B cell (primary cell): ENCODE measurements around the gene ACOXL. TPM values are rescaled to one million over a fixed set of nuclear protein-coding genes. Genes with fewer than 3 reads are reported as not detected.

Experiments used
- ATAC-seq: fragments of 200-7000 bp; cut with Tn5 transposase; one replicate; pipeline ENCODE4 v1.10.0; 2021; ENCODE audit warnings: low read depth, mild to moderate bottlenecking, moderate number of reproducible peaks, moderate library complexity
- CTCF ChIA-PET: fragments of 350-600 bp; sonication (Branson Sonifier 250); formaldehyde crosslinking; loops from one replicate; lab custom pipeline; 2021; ENCODE audit warnings: antibody characterized with exemption, inconsistent platforms; lab: Charles Lee
- POLR2A ChIA-PET: fragments of 350-600 bp; sonication (Branson Sonifier 250); formaldehyde crosslinking; loops from one replicate; lab custom pipeline; 2021; ENCODE audit warnings: antibody characterized with exemption; lab: Charles Lee
- DNase-seq: peaks from one replicate; pipeline ENCODE4 v3.0.0; 2013
- H2AFZ ChIP-seq: 2 replicates; pipeline ENCODE4 v1.6.1; 2012; ENCODE audit warnings: mild to moderate bottlenecking, low read depth, low read length; ENCODE audit not compliant: insufficient read depth, poor library complexity, severe bottlenecking
- H3K27ac ChIP-seq, 2 donors: 1 replicate in 1 of 2; 2 replicates in 1 of 2; pipeline ENCODE4 v1.5.1; 2012 to 2013; ENCODE audit warnings: low read length in 2 of 2, mild to moderate bottlenecking in 2 of 2, moderate library complexity in 1 of 2
- H3K27me3 ChIP-seq, 4 experiments: fragments of 200-600 bp in 1 of 4; sonication (generic) in 1 of 4; replicated peaks in 1 of 4; 1 replicate in 2 of 4; 2 replicates in 2 of 4; pipeline versions ENCODE4 v1.6.1 to v1.7.0; 2013 to 2016; ENCODE audit warnings: low read length in 3 of 4, mild to moderate bottlenecking in 2 of 4, mixed read lengths in 1 of 4, moderate library complexity in 1 of 4; ENCODE audit not compliant: insufficient read depth in 4 of 4, control insufficient read depth in 3 of 4; ENCODE audit errors: control extremely low read depth in 1 of 4
- H3K36me3 ChIP-seq, 2 experiments: replicated peaks in 1 of 2; 1 replicate in 1 of 2; 2 replicates in 1 of 2; pipeline versions ENCODE4 v1.6.1 to v1.7.1; 2013; ENCODE audit warnings: low read length in 1 of 2; ENCODE audit not compliant: insufficient read depth in 2 of 2, control insufficient read depth in 1 of 2; ENCODE audit errors: control extremely low read depth in 1 of 2, extremely low read depth in 1 of 2
- H3K4me1 ChIP-seq, 2 donors: fragments of 200-600 bp in 1 of 2; sonication (generic) in 1 of 2; 1 replicate in 1 of 2; 2 replicates in 1 of 2; pipeline versions ENCODE4 v1.5.1 to v1.6.1; 2013 to 2017; ENCODE audit warnings: low read length in 2 of 2; ENCODE audit not compliant: control insufficient read depth in 2 of 2, insufficient read depth in 2 of 2
- H3K4me2 ChIP-seq: replicated peaks from 2 replicates; pipeline ENCODE3; 2012; ENCODE audit warnings: mild to moderate bottlenecking, low read depth, low read length; ENCODE audit not compliant: poor library complexity, severe bottlenecking
- H3K4me3 ChIP-seq, 5 experiments: fragments of 200-600 bp in 1 of 5; sonication (generic) in 1 of 5; 1 replicate in 3 of 5; 2 replicates in 2 of 5; pipeline versions ENCODE4 v1.5.1 to v1.7.0; 2011 to 2016; ENCODE audit warnings: low read length in 4 of 5, mild to moderate bottlenecking in 4 of 5, low read depth in 2 of 5, control low read depth in 1 of 5, moderate library complexity in 1 of 5; ENCODE audit not compliant: insufficient read depth in 1 of 5; ENCODE audit errors: control extremely low read depth in 1 of 5, extremely low read depth in 1 of 5
- H3K79me2 ChIP-seq: fragments of 200-600 bp; sonication (generic); one replicate; pipeline ENCODE4 v1.6.0; 2016; ENCODE audit warnings: low read length; ENCODE audit not compliant: control insufficient read depth, insufficient read depth
- H3K9ac ChIP-seq: fragments of 200-600 bp; sonication (generic); 2 replicates; pipeline ENCODE4 v1.6.1; 2017; ENCODE audit warnings: mild to moderate bottlenecking, low read length, moderate library complexity
- H3K9me3 ChIP-seq, 3 donors: one replicate each; pipeline versions ENCODE4 v1.6.1 to v1.7.1; 2013; ENCODE audit warnings: low read length in 2 of 3; ENCODE audit not compliant: control insufficient read depth in 2 of 3, insufficient read depth in 1 of 3; ENCODE audit errors: control extremely low read depth in 1 of 3
- H4K20me1 ChIP-seq: 2 replicates; pipeline ENCODE4 v1.6.0; 2012; ENCODE audit warnings: mild to moderate bottlenecking, low read length; ENCODE audit not compliant: insufficient read depth, control insufficient read depth, poor library complexity, severe bottlenecking
- H3K27ac Mint-ChIP-seq: one replicate; pipeline ENCODE4 v1.8.0; 2021; ENCODE audit warnings: mixed read lengths
- H3K27me3 Mint-ChIP-seq: one replicate; pipeline ENCODE4 v1.8.0; 2021; ENCODE audit warnings: mixed read lengths
- H3K4me1 Mint-ChIP-seq: one replicate; pipeline ENCODE4 v1.8.0; 2021; ENCODE audit warnings: mixed read lengths
- H3K4me3 Mint-ChIP-seq: one replicate; pipeline ENCODE4 v1.8.0; 2021; ENCODE audit warnings: mixed read lengths
- H3K9me3 Mint-ChIP-seq: one replicate; pipeline ENCODE4 v1.8.0; 2022; ENCODE audit warnings: mixed read lengths; ENCODE audit not compliant: insufficient read depth
- EZH2 ChIP-seq: IDR thresholded peaks from 2 replicates; pipeline ENCODE4 v1.6.1; 2012; ENCODE audit warnings: borderline replicate concordance, low read depth, mild to moderate bottlenecking, moderate library complexity, low read length; ENCODE audit not compliant: insufficient read depth, poor library complexity, severe bottlenecking
- WGBS: methylation state at CpG from one replicate; pipeline ENCODE4 v1.1.5; 2013; ENCODE audit warnings: missing lambda C conversion rate; ENCODE audit not compliant: insufficient coverage; 5-methylcytosine and 5-hydroxymethylcytosine counted together
- intact Hi-C: fragments of 100-400 bp; cut with micrococcal nuclease; formaldehyde crosslinking; loops from one replicate; pipeline ENCODE4 v1.10.0; 2022
- polyA plus RNA-seq: library from polyadenylated mRNA; depleted of rRNA; stranded (reverse); fragments of >200 nt; gene quantifications from 2 replicates; pipeline ENCODE4 v1.2.3, GENCODE V29; 2012
- total RNA-seq, 2 donors: library from RNA; stranded (reverse); fragments of 120-200 nt in 1 of 2; gene quantifications; 1 replicate in 1 of 2; 2 replicates in 1 of 2; pipeline versions ENCODE4 v1.2.3 to v1.2.4, GENCODE V29; 2013 to 2022
- TF ChIP-seq, protein P1 (sequence below): fragments of 200-600 bp; IDR thresholded peaks from one replicate; pipeline ENCODE4 v1.8.0; 2022; ENCODE audit warnings: antibody characterized with exemption, mild to moderate bottlenecking

Gene ACOXL
- total and polyA plus RNA-seq, 2 donors (not counting 1 experiment from before 2014, with no cell fraction given), result 0.06 TPM; not detected in 1

DNA sequence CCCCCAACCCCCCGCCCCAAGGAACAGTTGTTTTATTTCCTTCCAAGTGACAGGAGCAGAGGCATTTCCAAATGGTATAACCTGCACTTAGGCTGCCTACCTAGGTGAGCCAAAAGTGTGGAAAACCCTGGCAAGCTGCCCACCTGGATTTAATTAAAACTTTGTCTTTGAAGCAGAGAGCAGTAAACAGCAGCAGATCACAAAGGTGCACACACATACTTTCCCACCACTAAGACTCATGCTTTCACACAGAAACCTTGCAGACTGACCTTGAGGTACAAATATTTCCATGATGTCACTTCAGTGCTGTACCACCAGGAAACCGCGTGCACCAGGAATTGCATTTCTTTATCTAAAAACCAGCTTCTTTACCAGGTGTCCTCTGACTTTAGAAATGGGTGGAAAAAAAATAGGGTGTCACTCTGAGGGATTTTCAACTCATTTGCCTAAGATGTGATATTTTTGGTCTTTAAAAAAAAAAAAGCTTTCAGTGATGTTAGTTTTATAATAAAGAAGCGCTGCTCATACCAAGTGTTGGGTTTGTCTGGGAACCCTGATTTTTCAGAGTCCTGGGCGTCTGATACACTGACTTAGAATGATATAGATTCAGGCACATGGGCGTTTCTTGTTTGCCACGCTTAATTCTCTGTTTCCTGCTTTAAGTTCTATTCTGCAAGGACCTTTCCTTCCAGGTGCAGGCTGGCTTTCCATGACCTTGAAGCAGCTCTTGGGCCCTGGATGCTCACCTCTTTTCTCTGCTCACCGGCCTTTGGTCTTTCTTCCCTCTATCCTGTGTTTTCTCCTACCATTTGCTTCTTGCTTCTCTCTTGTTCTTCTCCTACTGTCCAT lies 317.6 kb downstream of the ACOXL start:
- no peak overlapping the region for H3K4me3 ChIP-seq
- ATAC-seq (peak; percentile 31), DNase-seq (no peak)
- Mint-ChIP-seq H3K27me3 (no peaks in the 10 kb centered on the region), H3K27ac (no peak overlapping the region), H3K4me3 (peak overlapping the region; percentile 46), H3K9me3 (no peaks in the 10 kb centered on the region), H3K4me1 (peaks cover 37% of the 10 kb centered on the region)
- ChIA-PET POLR2A (no interaction called here), CTCF (interaction anchor here (1.0 kb wide), 1 partner anchor 239 kb away, joined by 4 read pairs; no protein-coding TSS in a partner anchor)
- TF ChIP-seq, protein P1, sequence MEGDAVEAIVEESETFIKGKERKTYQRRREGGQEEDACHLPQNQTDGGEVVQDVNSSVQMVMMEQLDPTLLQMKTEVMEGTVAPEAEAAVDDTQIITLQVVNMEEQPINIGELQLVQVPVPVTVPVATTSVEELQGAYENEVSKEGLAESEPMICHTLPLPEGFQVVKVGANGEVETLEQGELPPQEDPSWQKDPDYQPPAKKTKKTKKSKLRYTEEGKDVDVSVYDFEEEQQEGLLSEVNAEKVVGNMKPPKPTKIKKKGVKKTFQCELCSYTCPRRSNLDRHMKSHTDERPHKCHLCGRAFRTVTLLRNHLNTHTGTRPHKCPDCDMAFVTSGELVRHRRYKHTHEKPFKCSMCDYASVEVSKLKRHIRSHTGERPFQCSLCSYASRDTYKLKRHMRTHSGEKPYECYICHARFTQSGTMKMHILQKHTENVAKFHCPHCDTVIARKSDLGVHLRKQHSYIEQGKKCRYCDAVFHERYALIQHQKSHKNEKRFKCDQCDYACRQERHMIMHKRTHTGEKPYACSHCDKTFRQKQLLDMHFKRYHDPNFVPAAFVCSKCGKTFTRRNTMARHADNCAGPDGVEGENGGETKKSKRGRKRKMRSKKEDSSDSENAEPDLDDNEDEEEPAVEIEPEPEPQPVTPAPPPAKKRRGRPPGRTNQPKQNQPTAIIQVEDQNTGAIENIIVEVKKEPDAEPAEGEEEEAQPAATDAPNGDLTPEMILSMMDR, result no peak
- no peak for TF ChIP-seq EZH2
- H3K9me3 ChIP-seq, result peaks cover 0 to 5% (median 0%) of the 10 kb centered on the region in 3 donors
- no peak overlapping the region for H3K9ac ChIP-seq
- H3K79me2 ChIP-seq, result no peaks in the 10 kb centered on the region
- H3K4me2 ChIP-seq, result peak overlapping the region; percentile 35
- no peaks in the 10 kb centered on the region for H3K36me3 ChIP-seq
- H2AFZ ChIP-seq, result peak overlapping the region; percentile 9
- H3K4me1 ChIP-seq, result peaks cover 30 to 36% of the 10 kb centered on the region in 2 donors
- no peaks in the 10 kb centered on the region for H4K20me1 ChIP-seq
- no peaks in the 10 kb centered on the region for H3K27me3 ChIP-seq
- intact Hi-C loops, result loop anchor here (10.0 kb wide), 1 partner anchor 155 kb away; no protein-coding TSS in a partner anchor
- H3K27ac ChIP-seq, result no peak overlapping the region
- 56% methylated on average over 6 of the region's 8 CpGs for WGBS
